Esophagus squamous epithelium (tissue), 4 donors: ENCODE results near the gene DLK1.
A peak's percentile ranks its signal among the peaks of the same experiment; 100 is the strongest.

Source experiments
- POLR2A ChIP-seq, 4 donors: fragments of 450-650 bp; IDR thresholded peaks; one replicate each; pipeline ENCODE4 v1.6.1; 2017; ENCODE audit warnings: antibody characterized with exemption in 4 of 4, mild to moderate bottlenecking in 4 of 4, moderate library complexity in 3 of 4
- TF ChIP-seq, protein P1 (sequence below), 6 experiments: fragments of 450-650 bp in 4 of 6; fragments of 200-600 bp in 2 of 6; sonication (generic) in 2 of 6; IDR thresholded peaks; one replicate each; pipeline ENCODE4 v1.5.1; 2016 to 2019; ENCODE audit warnings: antibody characterized with exemption in 6 of 6, mild to moderate bottlenecking in 4 of 6, moderate library complexity in 4 of 6

DNA sequence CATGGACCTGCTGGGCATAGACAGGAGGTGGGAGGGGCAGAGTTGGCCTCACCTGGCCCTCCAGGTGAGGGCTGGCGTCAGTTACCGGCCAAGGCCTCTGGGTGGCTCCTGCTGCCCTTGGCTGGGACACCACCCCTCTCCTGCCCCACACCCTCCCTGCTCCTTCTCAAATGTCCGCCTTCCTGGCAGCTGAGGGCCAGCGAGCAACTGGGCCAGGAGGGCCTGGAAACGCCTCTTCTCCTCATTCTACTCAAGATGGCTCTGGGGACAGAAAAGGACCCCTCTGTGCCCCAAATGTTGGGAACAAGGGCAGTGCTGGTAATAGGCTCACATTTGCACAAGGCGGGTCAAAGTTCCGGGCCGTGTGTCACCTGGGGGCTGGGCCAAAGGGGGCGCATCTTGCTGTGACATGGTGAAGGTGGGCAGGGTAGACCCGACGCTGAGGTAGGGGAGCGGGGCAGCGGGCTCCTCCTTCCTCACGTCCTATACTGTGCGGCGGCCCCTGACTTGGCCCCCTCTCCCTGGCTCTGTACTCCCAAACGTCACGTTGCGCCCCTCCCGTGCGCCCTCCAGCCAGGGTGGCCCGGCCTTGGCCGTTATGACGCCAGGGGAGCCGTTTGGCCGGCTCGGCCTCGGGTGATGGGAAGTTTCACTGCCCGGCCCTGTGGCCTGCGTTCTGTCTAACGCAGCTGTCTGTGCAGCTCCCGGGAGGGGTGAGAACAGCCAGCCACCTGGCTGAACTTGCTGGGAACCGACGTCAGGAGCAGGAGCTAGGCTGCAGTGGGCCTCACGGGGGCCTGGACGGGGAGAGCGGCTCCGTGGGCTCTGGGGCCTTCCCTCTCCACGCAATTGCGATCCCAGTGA, 18.0 kb upstream of the DLK1 start:
- TF ChIP-seq, protein P1, sequence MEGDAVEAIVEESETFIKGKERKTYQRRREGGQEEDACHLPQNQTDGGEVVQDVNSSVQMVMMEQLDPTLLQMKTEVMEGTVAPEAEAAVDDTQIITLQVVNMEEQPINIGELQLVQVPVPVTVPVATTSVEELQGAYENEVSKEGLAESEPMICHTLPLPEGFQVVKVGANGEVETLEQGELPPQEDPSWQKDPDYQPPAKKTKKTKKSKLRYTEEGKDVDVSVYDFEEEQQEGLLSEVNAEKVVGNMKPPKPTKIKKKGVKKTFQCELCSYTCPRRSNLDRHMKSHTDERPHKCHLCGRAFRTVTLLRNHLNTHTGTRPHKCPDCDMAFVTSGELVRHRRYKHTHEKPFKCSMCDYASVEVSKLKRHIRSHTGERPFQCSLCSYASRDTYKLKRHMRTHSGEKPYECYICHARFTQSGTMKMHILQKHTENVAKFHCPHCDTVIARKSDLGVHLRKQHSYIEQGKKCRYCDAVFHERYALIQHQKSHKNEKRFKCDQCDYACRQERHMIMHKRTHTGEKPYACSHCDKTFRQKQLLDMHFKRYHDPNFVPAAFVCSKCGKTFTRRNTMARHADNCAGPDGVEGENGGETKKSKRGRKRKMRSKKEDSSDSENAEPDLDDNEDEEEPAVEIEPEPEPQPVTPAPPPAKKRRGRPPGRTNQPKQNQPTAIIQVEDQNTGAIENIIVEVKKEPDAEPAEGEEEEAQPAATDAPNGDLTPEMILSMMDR (IDR thresholded peaks at IDR 0.05): peak in 1 of 6 experiments; percentile 38
- no peak for TF ChIP-seq POLR2A (IDR thresholded peaks at IDR 0.05)
